Calu3 (cell line): Measurements from ENCODE around the gene GPR84. TPM values are rescaled to one million over a fixed set of nuclear protein-coding genes. Genes with fewer than 3 reads are reported as not detected.

Experiments used
- BruUV-seq: library from RNA; stranded (reverse); fragments of 400-500 nt; replicated peaks from 2 replicates; lab custom pipeline; 2021; lab: Mats Ljungman, UMichigan
- CTCF ChIA-PET: fragments of 300-600 bp; sonication (Branson Sonifier 250); formaldehyde crosslinking; loops from one replicate; lab custom pipeline; 2022; ENCODE audit warnings: antibody characterized with exemption; lab: Charles Lee
- DNase-seq: peaks from one replicate; pipeline ENCODE4 v3.0.0; 2022
- H3K27ac Mint-ChIP-seq: one replicate; pipeline ENCODE4 v1.8.0; 2022; ENCODE audit warnings: mixed read lengths; ENCODE audit not compliant: unreplicated experiment
- H3K27me3 Mint-ChIP-seq: one replicate; pipeline ENCODE4 v1.8.0; 2022; ENCODE audit warnings: mixed read lengths; ENCODE audit not compliant: unreplicated experiment
- H3K36me3 Mint-ChIP-seq: one replicate; pipeline ENCODE4 v1.8.0; 2022; ENCODE audit warnings: mild to moderate bottlenecking, moderate library complexity, mixed read lengths; ENCODE audit not compliant: insufficient read depth, unreplicated experiment
- H3K4me1 Mint-ChIP-seq: one replicate; pipeline ENCODE4 v1.8.0; 2022; ENCODE audit warnings: mild to moderate bottlenecking, low read depth, mixed read lengths; ENCODE audit not compliant: unreplicated experiment
- H3K4me3 Mint-ChIP-seq: one replicate; pipeline ENCODE4 v1.8.0; 2022; ENCODE audit warnings: mild to moderate bottlenecking, low read depth, moderate library complexity, mixed read lengths; ENCODE audit not compliant: unreplicated experiment
- H3K9me3 Mint-ChIP-seq: one replicate; pipeline ENCODE4 v1.8.0; 2022; ENCODE audit warnings: low read depth, mixed read lengths; ENCODE audit not compliant: unreplicated experiment
- intact Hi-C: fragments of 100-400 bp; cut with micrococcal nuclease; formaldehyde crosslinking; loops from one replicate; pipeline ENCODE4 v1.10.0; 2022; ENCODE audit not compliant: unreplicated experiment
- total RNA-seq: library from RNA; stranded (reverse); gene quantifications from 2 replicates; pipeline ENCODE4 v1.2.3, GENCODE V29; 2022
- TF ChIP-seq, protein P1 (sequence below): fragments of 200-600 bp; IDR thresholded peaks from one replicate; pipeline ENCODE4 v1.8.0; 2022; ENCODE audit warnings: antibody characterized with exemption; ENCODE audit not compliant: unreplicated experiment

GPR84 gene
- total RNA-seq, 1 experiment from 2014 or later, result not detected

DNA sequence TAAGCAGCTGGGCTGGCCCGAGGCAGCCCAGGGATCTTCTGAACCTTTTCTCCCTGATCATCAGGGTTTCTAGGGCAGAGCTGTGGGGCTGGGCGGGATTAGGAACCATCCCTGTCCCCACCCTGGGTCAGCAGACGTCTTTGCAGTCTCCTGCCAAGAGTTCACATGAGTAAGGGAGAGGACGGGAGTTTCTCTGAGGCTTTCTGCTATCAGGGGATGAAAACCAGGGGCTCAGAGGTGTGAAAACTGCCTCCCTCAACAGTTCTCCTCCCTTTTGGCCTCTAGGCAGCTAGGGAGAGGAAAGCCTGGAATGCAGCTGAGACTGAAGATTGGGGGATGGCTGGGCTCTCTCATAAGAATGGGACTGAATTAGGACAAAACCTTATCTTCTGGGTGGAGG is 12.3 kb upstream of the GPR84 start:
- intact Hi-C loops, result no loop called here
- Mint-ChIP-seq H3K27ac (no peak overlapping the region), H3K4me3 (no peak overlapping the region), H3K4me1 (peaks cover 56% of the 10 kb centered on the region), H3K27me3 (no peaks in the 10 kb centered on the region), H3K9me3 (no peaks in the 10 kb centered on the region), H3K36me3 (peaks cover 19% of the 10 kb centered on the region)
- no TSS peak for BruUV-seq
- no peak for DNase-seq
- TF ChIP-seq, protein P1, sequence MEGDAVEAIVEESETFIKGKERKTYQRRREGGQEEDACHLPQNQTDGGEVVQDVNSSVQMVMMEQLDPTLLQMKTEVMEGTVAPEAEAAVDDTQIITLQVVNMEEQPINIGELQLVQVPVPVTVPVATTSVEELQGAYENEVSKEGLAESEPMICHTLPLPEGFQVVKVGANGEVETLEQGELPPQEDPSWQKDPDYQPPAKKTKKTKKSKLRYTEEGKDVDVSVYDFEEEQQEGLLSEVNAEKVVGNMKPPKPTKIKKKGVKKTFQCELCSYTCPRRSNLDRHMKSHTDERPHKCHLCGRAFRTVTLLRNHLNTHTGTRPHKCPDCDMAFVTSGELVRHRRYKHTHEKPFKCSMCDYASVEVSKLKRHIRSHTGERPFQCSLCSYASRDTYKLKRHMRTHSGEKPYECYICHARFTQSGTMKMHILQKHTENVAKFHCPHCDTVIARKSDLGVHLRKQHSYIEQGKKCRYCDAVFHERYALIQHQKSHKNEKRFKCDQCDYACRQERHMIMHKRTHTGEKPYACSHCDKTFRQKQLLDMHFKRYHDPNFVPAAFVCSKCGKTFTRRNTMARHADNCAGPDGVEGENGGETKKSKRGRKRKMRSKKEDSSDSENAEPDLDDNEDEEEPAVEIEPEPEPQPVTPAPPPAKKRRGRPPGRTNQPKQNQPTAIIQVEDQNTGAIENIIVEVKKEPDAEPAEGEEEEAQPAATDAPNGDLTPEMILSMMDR, result no peak
- CTCF ChIA-PET, result interaction anchor here (0.6 kb wide), 1 partner anchor 122 kb away, joined by 3 read pairs; no protein-coding TSS in a partner anchor

DNA sequence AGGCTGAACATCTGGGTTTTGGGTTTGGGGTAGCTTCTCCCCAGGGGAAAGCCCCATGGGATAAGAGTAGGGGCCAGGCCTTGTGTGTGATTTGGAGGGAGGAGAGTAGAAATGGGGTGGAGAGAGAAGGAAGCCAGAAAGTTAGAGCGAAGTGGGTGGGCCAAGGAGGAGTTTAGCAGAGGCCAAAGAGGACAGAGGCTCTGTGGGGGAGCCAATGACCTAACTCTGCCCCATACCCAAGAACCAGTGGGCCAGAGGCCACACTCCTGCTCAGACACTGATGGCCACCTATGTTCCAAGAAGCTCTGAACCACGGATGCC is 10.9 kb upstream of the GPR84 start:
- no peaks in the 10 kb centered on the region for H3K27me3 Mint-ChIP-seq
- intact Hi-C loops, result no loop called here
- no peaks in the 10 kb centered on the region for H3K9me3 Mint-ChIP-seq
- H3K27ac Mint-ChIP-seq, result no peak overlapping the region
- CTCF ChIA-PET, result no interaction called here
- H3K4me3 Mint-ChIP-seq, result no peak overlapping the region
- no peak for DNase-seq
- TF ChIP-seq, protein P1, result no peak
- no TSS peak for BruUV-seq
- H3K4me1 Mint-ChIP-seq, result peaks cover 65% of the 10 kb centered on the region
- H3K36me3 Mint-ChIP-seq, result peaks cover 20% of the 10 kb centered on the region

DNA sequence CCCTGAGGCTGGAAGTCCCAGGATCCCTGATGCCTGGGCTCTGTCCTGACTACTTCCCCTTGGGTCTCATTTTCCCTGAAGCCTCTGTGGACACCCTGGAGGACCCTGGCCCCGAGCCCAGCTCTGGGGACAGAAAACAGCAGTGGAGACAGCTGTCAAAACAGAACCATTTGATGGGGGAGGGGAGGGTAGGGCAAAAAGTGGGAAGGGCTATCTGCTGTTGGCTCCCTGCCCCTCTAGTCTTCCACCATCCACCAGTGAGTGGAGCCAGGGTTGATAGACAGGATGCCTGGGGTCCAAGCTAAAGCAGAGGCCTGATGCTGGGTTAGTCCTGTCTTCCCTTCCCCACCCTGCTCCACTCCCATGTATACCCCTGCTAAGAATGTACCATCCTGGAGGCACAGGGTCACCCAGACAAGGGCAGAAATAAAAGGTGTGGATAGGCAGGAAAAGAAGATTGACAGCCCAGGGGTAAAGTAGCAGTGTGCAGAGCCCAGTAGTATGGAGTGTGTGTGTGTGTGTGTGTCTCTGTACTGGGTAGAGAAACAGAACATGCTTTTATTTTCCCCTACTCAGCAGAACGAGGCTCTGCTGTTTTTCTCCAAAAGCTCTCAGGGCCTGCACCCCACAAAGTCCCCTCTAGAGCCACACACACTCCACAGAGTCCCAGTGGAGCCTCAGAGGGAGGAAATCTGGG is 10.4 kb upstream of the GPR84 start:
- peaks cover 61% of the 10 kb centered on the region for H3K4me1 Mint-ChIP-seq
- TF ChIP-seq, protein P1, result no peak
- H3K36me3 Mint-ChIP-seq, result peaks cover 25% of the 10 kb centered on the region
- no peak overlapping the region for H3K4me3 Mint-ChIP-seq
- no TSS peak for BruUV-seq
- peak overlapping the region; percentile 54 for H3K27ac Mint-ChIP-seq
- no peak for DNase-seq
- intact Hi-C loops, result no loop called here
- no peaks in the 10 kb centered on the region for H3K9me3 Mint-ChIP-seq
- CTCF ChIA-PET, result interaction anchor here (1.6 kb wide), 1 partner anchor 50 kb away, joined by 7 read pairs; the partner anchor contains the start of gene COPZ1
- peaks cover 2% of the 10 kb centered on the region for H3K27me3 Mint-ChIP-seq

DNA sequence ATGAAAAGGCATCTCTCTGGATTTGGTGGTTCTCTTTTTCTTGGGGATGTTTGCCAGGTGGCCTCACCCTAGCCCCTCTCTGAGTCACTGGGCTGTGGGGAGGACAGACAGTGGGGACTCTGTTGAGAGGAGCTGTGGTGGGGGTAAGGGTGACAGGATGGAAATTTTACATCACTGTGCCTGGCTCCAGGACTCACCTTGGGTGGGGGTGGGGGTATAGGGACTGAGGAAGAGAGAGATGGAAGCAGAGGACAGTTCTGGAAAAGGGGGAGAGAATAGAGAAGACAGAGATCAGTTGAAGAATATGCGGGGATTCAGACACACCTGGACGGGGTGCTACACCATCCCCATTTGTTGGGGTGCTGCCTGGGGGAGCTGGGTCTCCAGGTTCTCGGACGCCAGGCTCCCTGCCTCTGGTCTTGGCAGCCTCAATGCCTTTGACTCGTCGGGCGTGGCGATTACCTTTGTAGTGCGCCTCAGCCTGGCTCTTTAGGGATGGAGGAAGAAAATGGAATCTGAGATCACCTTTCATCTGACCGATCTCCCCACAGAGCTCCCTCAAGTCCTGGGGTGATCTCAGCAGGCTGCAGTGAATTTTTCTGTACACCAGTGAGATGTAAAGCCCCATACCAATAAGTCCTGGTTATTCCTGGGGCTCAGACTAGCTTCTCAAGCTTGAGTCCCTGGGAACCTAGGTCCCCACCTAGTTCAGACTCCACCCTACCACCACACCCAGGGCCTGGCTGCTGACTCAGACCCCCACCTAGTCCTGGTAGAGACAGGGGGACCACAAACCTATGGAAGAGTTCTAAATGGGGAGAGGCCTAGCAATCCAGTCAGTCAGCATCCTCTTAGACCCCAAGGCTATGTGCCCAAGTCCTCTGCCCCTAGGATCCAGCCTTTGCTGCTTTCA is 9.6 kb upstream of the GPR84 start:
- Mint-ChIP-seq H3K4me1 (peaks cover 65% of the 10 kb centered on the region), H3K4me3 (no peak overlapping the region), H3K9me3 (no peaks in the 10 kb centered on the region), H3K27me3 (peaks cover 10% of the 10 kb centered on the region), H3K36me3 (peaks cover 22% of the 10 kb centered on the region), H3K27ac (peak overlapping the region; percentile 54)
- TF ChIP-seq, protein P1, result no peak
- intact Hi-C loops, result no loop called here
- DNase-seq, result peak; percentile 46
- TSS peak; percentile 25 for BruUV-seq
- CTCF ChIA-PET, result interaction anchor here (0.6 to 1.6 kb wide), 3 partner anchors 9 to 49 kb away, joined by 3 to 7 read pairs (median 3); partner anchors contain the start of gene COPZ1
